Measurements from ENCODE around the gene B3GNT9.

The B3GNT9 gene

DNA sequence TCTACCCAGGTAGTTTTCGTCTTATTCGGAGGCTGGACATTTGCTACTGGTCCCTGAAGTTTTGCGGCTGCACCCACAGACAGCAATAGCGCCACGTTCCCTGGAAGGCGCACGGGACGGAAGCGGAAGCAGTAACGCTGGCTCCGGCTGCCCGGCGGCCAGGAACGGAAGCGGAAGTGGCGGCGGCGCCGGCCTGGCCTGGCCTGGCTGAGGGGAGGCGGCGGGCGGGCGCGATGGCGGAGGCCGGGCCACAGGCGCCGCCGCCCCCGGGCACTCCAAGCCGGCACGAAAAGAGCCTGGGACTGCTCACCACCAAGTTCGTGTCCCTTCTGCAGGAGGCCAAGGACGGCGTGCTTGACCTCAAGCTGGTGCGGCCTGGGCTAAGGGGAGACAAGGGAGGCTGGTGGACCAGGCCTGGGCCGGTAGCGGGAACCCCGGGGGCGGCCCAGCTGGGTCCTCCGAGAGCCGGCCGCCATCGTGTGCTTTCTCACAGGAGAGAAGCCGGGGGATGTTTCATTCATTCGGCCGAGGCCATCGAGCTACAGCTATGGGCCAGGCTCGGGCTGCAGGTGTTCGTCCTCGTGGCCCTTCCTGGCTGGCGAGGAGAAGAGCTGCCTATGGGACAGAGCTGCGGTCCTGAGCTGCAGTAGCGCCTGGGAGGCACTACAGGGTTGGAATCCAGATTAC, 41.3 kb upstream of the B3GNT9 start, which contains the start of gene E2F4:
TSS of gene E2F4 (plus strand) at position 161 of the 687 bp plus-strand sequence. CDS start at position 234, 73 bp downstream.
- TF ChIP-seq ELF4 (IDR thresholded peaks at IDR 0.05): peak; percentile 76
- TF ChIP-seq SP1 (IDR thresholded peaks at IDR 0.05): no peak
- TF ChIP-seq ARNT (IDR thresholded peaks at IDR 0.05): no peak
- TF ChIP-seq HDGF (IDR thresholded peaks at IDR 0.05; ENCODE audit: borderline replicate concordance): no peak
- no peak for TF ChIP-seq SUZ12 (IDR thresholded peaks at IDR 0.05)
- no peak for TF ChIP-seq CTBP1 (IDR thresholded peaks at IDR 0.05; ENCODE audit: borderline replicate concordance)
- TF ChIP-seq LEF1 (IDR thresholded peaks at IDR 0.05; ENCODE audit: borderline replicate concordance): peak; percentile 25; the same call in 1 of the 2 replicates
- no peak for TF ChIP-seq FOXK2 (IDR thresholded peaks at IDR 0.05)
- TF ChIP-seq FOXA1 (IDR thresholded peaks at IDR 0.05): no peak
- TF ChIP-seq ZNF384 (IDR thresholded peaks at IDR 0.05): no peak
- TF ChIP-seq BHLHE40 (IDR thresholded peaks at IDR 0.05; ENCODE audit: borderline replicate concordance): no peak
- TF ChIP-seq NFRKB (IDR thresholded peaks at IDR 0.05): no peak
- no peak for TF ChIP-seq L3MBTL2 (conservative IDR thresholded peaks at IDR 0.05)
- TF ChIP-seq, protein P1, sequence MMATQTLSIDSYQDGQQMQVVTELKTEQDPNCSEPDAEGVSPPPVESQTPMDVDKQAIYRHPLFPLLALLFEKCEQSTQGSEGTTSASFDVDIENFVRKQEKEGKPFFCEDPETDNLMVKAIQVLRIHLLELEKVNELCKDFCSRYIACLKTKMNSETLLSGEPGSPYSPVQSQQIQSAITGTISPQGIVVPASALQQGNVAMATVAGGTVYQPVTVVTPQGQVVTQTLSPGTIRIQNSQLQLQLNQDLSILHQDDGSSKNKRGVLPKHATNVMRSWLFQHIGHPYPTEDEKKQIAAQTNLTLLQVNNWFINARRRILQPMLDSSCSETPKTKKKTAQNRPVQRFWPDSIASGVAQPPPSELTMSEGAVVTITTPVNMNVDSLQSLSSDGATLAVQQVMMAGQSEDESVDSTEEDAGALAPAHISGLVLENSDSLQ (IDR thresholded peaks at IDR 0.05): no peak
- no peak for TF ChIP-seq TARDBP (IDR thresholded peaks at IDR 0.05)
- no peak for TF ChIP-seq FOXM1 (IDR thresholded peaks at IDR 0.05; ENCODE audit: borderline replicate concordance)
- POLR2A ChIA-PET: interaction anchor here (1.0 to 1.9 kb wide), 5 partner anchors 17 to 56 kb away, joined by 3 to 7 read pairs (median 3); partner anchors contain the start of genes FHOD1 and TMEM208
- peak; percentile 93 for DNase-seq (ENCODE audit: extremely low spot score)
- CTCF ChIA-PET: interaction anchor here (0.6 to 0.8 kb wide), 2 partner anchors 34 to 35 kb away, joined by 3 read pairs; no protein-coding TSS in a partner anchor

- DNase-seq (ENCODE audit: extremely low spot score): no peak
- CTCF ChIA-PET: no interaction called here
- TF ChIP-seq ZNF384 (IDR thresholded peaks at IDR 0.05) (no peak), NFRKB (IDR thresholded peaks at IDR 0.05) (no peak), FOXK2 (IDR thresholded peaks at IDR 0.05) (no peak), ELF4 (IDR thresholded peaks at IDR 0.05) (no peak), SP1 (IDR thresholded peaks at IDR 0.05) (no peak), L3MBTL2 (conservative IDR thresholded peaks at IDR 0.05) (no peak), CTBP1 (IDR thresholded peaks at IDR 0.05; ENCODE audit: borderline replicate concordance) (no peak)
- POLR2A ChIA-PET: no interaction called here
Measured at GRCh38 chr16:67191411-67191994, 40.7 kb upstream of the B3GNT9 start.

DNA sequence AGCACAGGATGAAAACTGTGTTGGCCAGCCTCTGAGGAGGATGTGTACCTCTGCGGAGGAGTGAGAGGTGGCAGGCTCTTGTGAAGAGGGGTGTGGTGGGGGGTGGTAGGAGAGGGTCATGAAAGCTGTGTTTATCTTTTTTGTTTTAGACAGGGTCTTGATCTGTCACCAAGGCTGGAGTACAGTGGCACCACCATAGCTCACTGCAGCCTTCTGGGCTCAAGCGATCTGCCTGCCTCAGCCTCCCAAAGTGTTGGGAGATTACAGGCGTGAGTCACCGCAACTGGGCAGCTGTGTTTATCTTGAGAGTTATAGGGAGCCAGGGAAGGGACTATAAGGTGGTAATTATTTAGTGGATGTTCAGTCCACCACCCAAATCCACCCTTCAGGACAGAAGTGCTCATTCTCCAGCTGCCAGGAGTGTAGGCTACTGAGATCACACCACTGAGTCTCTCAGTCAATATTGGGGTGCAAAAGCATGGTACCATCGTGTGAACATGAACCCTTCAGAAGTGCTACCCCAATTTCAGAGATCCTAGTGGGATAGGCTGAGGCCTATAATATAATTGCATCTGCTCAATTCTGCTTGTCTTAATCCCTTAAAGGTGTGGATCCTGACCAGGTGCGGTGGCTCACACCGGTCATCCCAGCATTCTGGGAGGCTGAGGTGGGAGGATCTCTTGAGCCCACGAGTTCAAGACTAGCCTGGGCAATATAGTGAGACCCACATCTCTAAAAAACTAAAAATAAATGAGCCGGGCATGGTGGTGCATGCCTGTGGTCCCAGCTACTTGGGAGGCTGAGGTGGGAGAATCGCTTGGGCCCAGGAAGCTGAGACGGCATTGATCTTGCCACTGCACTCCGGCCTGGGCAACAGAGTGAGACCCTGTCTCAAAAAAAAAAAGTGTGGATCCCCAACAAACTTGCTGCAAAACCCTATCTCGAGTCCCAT, 39.9 kb upstream of the B3GNT9 start:
- no peak for DNase-seq (ENCODE audit: extremely low spot score)
- POLR2A ChIA-PET: interaction anchor here (0.7 to 2.0 kb wide), 3 partner anchors 20 to 36 kb away, joined by 3 to 7 read pairs (median 5); partner anchors contain the start of genes NOL3 and TMEM208

GRCh38 chr16:67190041-67190440, 39.2 kb upstream of the B3GNT9 start, which contains the start of gene EXOC3L1:
Gene EXOC3L1 (minus strand): TSS chr16:67190136. CDS start chr16:67189676, 460 bp downstream.
- CTCF ChIA-PET: interaction anchor here (0.6 to 0.8 kb wide), 2 partner anchors 20 to 165 kb away, joined by 3 read pairs; partner anchors contain the start of gene NOL3
- no peak for DNase-seq (ENCODE audit: extremely low spot score)
- POLR2A ChIA-PET: interaction anchor here (0.7 to 2.0 kb wide), 3 partner anchors 19 to 37 kb away, joined by 3 to 7 read pairs (median 5); partner anchors contain the start of genes NOL3 and TMEM208
- TF ChIP-seq SP1 (IDR thresholded peaks at IDR 0.05) (no peak), TARDBP (IDR thresholded peaks at IDR 0.05) (no peak), NFRKB (IDR thresholded peaks at IDR 0.05) (no peak), FOXM1 (IDR thresholded peaks at IDR 0.05; ENCODE audit: borderline replicate concordance) (no peak)
- TF ChIP-seq, protein P1 (IDR thresholded peaks at IDR 0.05): no peak

More for the DNA sequence above, 39.9 kb upstream of the B3GNT9 start:
- CTCF ChIA-PET: interaction anchor here (0.6 to 0.8 kb wide), 2 partner anchors 20 to 165 kb away, joined by 3 read pairs; partner anchors contain the start of gene NOL3
- TF ChIP-seq ELF4 (IDR thresholded peaks at IDR 0.05) (no peak), L3MBTL2 (conservative IDR thresholded peaks at IDR 0.05) (no peak), SP1 (IDR thresholded peaks at IDR 0.05) (no peak), SUZ12 (IDR thresholded peaks at IDR 0.05) (no peak)

GRCh38 chr16:67188798-67189197, 38.0 kb upstream of the B3GNT9 start:
- ChIA-PET POLR2A (no interaction called here), CTCF (no interaction called here)

More at GRCh38 chr16:67188798-67189197, 38.0 kb upstream of the B3GNT9 start:
- no peak for DNase-seq (ENCODE audit: extremely low spot score)
- TF ChIP-seq SP1 (IDR thresholded peaks at IDR 0.05): no peak
- TF ChIP-seq, protein P1 (IDR thresholded peaks at IDR 0.05): no peak
- no peak for TF ChIP-seq FOXK2 (IDR thresholded peaks at IDR 0.05)
- no peak for TF ChIP-seq ZNF384 (IDR thresholded peaks at IDR 0.05)
- no peak for TF ChIP-seq FOXM1 (IDR thresholded peaks at IDR 0.05; ENCODE audit: borderline replicate concordance)
- TF ChIP-seq HDGF (IDR thresholded peaks at IDR 0.05; ENCODE audit: borderline replicate concordance): no peak
- no peak for TF ChIP-seq BHLHE40 (IDR thresholded peaks at IDR 0.05; ENCODE audit: borderline replicate concordance)
- no peak for TF ChIP-seq ARNT (IDR thresholded peaks at IDR 0.05)
- TF ChIP-seq LEF1 (IDR thresholded peaks at IDR 0.05; ENCODE audit: borderline replicate concordance): no peak
- no peak for TF ChIP-seq SUZ12 (IDR thresholded peaks at IDR 0.05)
- TF ChIP-seq NFRKB (IDR thresholded peaks at IDR 0.05): no peak
- no peak for TF ChIP-seq ELF4 (IDR thresholded peaks at IDR 0.05)
